Naive thymus-derived CD4-positive, alpha-beta T cell (primary cell): ENCODE measurements around the gene GAS2. TPM values are rescaled to one million over a fixed set of nuclear protein-coding genes. Genes with fewer than 3 reads are reported as not detected.
A peak's percentile ranks its signal among the peaks of the same experiment; 100 is the strongest.
"Not testable (repeated sequence)": the region's sequence is repeated elsewhere in the genome, so short reads cannot be mapped to it uniquely, and the experiment has no call there.

Experiments
- ATAC-seq: fragments of 150-1000 bp; cut with Tn5 transposase; 2 replicates; pipeline ENCODE4 v1.10.0; 2021; ENCODE audit warnings: mild to moderate bottlenecking, moderate library complexity
- CTCF ChIA-PET: fragments of 350-600 bp; sonication (Branson Sonifier 250); formaldehyde crosslinking; loops from one replicate; lab custom pipeline; 2021; ENCODE audit warnings: antibody characterized with exemption; lab: Charles Lee
- POLR2A ChIA-PET: fragments of 350-600 bp; sonication (Branson Sonifier 250); formaldehyde crosslinking; loops from one replicate; lab custom pipeline; 2021; ENCODE audit warnings: antibody characterized with exemption, inconsistent platforms; lab: Charles Lee
- DNase-seq, 9 donors: peaks; one replicate each; pipeline versions ENCODE4 v3.0.0 to v3.0.0-alpha.2; 2020 to 2022; ENCODE audit warnings: mixed read lengths in 1 of 9
- H3K27ac ChIP-seq: one replicate; pipeline ENCODE4 v1.7.0; 2013; ENCODE audit warnings: mild to moderate bottlenecking, low read depth, low read length, moderate library complexity
- H3K27me3 ChIP-seq, 2 donors: one replicate each; pipeline ENCODE4 v1.7.0; 2013; ENCODE audit warnings: low read length in 2 of 2, mild to moderate bottlenecking in 2 of 2, moderate library complexity in 2 of 2; ENCODE audit not compliant: control insufficient read depth in 2 of 2, insufficient read depth in 2 of 2
- H3K36me3 ChIP-seq, 3 experiments: 1 replicate in 2 of 3; 2 replicates in 1 of 3; pipeline ENCODE4 v1.7.0; 2013; ENCODE audit warnings: low read length in 3 of 3, mild to moderate bottlenecking in 3 of 3, moderate library complexity in 1 of 3; ENCODE audit not compliant: insufficient read depth in 3 of 3, control insufficient read depth in 2 of 3
- H3K4me1 ChIP-seq, 2 donors: one replicate each; pipeline ENCODE4 v1.7.0; 2013; ENCODE audit warnings: low read length in 2 of 2, mild to moderate bottlenecking in 2 of 2, moderate library complexity in 1 of 2; ENCODE audit not compliant: control insufficient read depth in 2 of 2, insufficient read depth in 2 of 2
- H3K4me3 ChIP-seq: 2 replicates; pipeline ENCODE4 v1.7.0; 2013; ENCODE audit warnings: mild to moderate bottlenecking, low read length
- H3K9me3 ChIP-seq, 3 experiments: 1 replicate in 2 of 3; 2 replicates in 1 of 3; pipeline ENCODE4 v1.7.0; 2013; ENCODE audit warnings: low read length in 3 of 3; ENCODE audit not compliant: control insufficient read depth in 2 of 3
- H3K27ac Mint-ChIP-seq, 9 donors: one replicate each; pipeline ENCODE4 v1.8.0; 2020 to 2022; ENCODE audit warnings: mixed read lengths in 9 of 9, mild to moderate bottlenecking in 8 of 9, moderate library complexity in 5 of 9, inconsistent platforms in 2 of 9
- H3K27me3 Mint-ChIP-seq, 5 donors: one replicate each; pipeline ENCODE4 v1.8.0; 2021 to 2022; ENCODE audit warnings: mixed read lengths in 5 of 5, mild to moderate bottlenecking in 1 of 5
- H3K36me3 Mint-ChIP-seq, 5 donors: one replicate each; pipeline ENCODE4 v1.8.0; 2020 to 2022; ENCODE audit warnings: mixed read lengths in 5 of 5, mild to moderate bottlenecking in 3 of 5, inconsistent platforms in 1 of 5
- H3K4me1 Mint-ChIP-seq, 7 donors: one replicate each; pipeline ENCODE4 v1.8.0; 2020 to 2022; ENCODE audit warnings: mixed read lengths in 7 of 7, mild to moderate bottlenecking in 3 of 7, inconsistent platforms in 1 of 7
- H3K4me3 Mint-ChIP-seq, 10 donors: one replicate each; pipeline ENCODE4 v1.8.0; 2020 to 2022; ENCODE audit warnings: mild to moderate bottlenecking in 10 of 10, mixed read lengths in 10 of 10, moderate library complexity in 6 of 10, inconsistent platforms in 2 of 10
- H3K9me3 Mint-ChIP-seq, 11 donors: one replicate each; pipeline ENCODE4 v1.8.0; 2020 to 2022; ENCODE audit warnings: mixed read lengths in 11 of 11, mild to moderate bottlenecking in 4 of 11, inconsistent platforms in 1 of 11, moderate library complexity in 1 of 11
- intact Hi-C, 2 donors: fragments of 100-400 bp; cut with micrococcal nuclease; formaldehyde crosslinking; loops; one replicate each; pipeline ENCODE4 v1.15.1; 2023
- polyA plus RNA-seq, 2 donors: library from polyadenylated mRNA; unstranded; fragments of 300-500 nt; fragmentation: Illumina TruSeq; gene quantifications; one replicate each; pipeline ENCODE4 v1.2.3, GENCODE V29; 2021
- total RNA-seq, 6 experiments: library from RNA in 5 of 6; stranded (reverse) in 5 of 6; gene quantifications; 1 replicate in 5 of 6; 2 replicates in 1 of 6; pipeline ENCODE4 v1.2.3 and lab custom pipeline; 2021 to 2026

Gene GAS2
- total and polyA plus RNA-seq, 7 experiments from 2014 or later, result 2.2 to 5.6 (median 4.2) TPM

GRCh38 chr11:22652346-22652745 is 14.1 kb upstream of the GAS2 start:
- H3K9me3 ChIP-seq, H3K27me3 ChIP-seq, H3K27me3 Mint-ChIP-seq, H3K27ac ChIP-seq, H3K36me3 Mint-ChIP-seq, ATAC-seq, POLR2A ChIA-PET, H3K9me3 Mint-ChIP-seq, H3K4me1 ChIP-seq, H3K4me3 Mint-ChIP-seq, intact Hi-C loops, CTCF ChIA-PET, DNase-seq, H3K4me3 ChIP-seq, H3K36me3 ChIP-seq: not testable (repeated sequence)
- Mint-ChIP-seq H3K4me1 (peaks cover 11 to 29% (median 23%) of the 10 kb centered on the region in 7 donors), H3K27ac (peak overlapping the region in 1 of 9 donors; percentile 3)

GRCh38 chr11:22656130-22656529 is 10.3 kb upstream of the GAS2 start:
- no peaks in the 10 kb centered on the region for H3K27me3 ChIP-seq
- no peak overlapping the region for H3K27ac ChIP-seq
- ChIA-PET POLR2A (no interaction called here), CTCF (interaction anchor here (1.3 kb wide), 1 partner anchor 32 kb away, joined by 3 read pairs; no protein-coding TSS in a partner anchor)
- peaks cover 8 to 11% of the 10 kb centered on the region in 2 donors for H3K4me1 ChIP-seq
- H3K9me3 Mint-ChIP-seq, result peaks cover 0 to 6% (median 0%) of the 10 kb centered on the region in 11 donors
- H3K4me3 ChIP-seq, result no peak overlapping the region
- peaks cover 2 to 8% (median 6%) of the 10 kb centered on the region in 5 donors for H3K36me3 Mint-ChIP-seq
- H3K27me3 Mint-ChIP-seq, result peaks cover 0 to 5% (median 0%) of the 10 kb centered on the region in 5 donors
- peaks cover 12 to 41% (median 31%) of the 10 kb centered on the region in 7 donors for H3K4me1 Mint-ChIP-seq
- no peaks in the 10 kb centered on the region for H3K36me3 ChIP-seq
- ATAC-seq (no peak), DNase-seq (no peak)
- peak overlapping the region in 6 of 9 donors; percentile 29 to 89 (median 40) for H3K27ac Mint-ChIP-seq
- H3K4me3 Mint-ChIP-seq, result no peak overlapping the region
- intact Hi-C loops, result loop anchor here in 1 of 2 donors (5.0 kb wide), 1 partner anchor 34 kb away; no protein-coding TSS in a partner anchor
- no peaks in the 10 kb centered on the region for H3K9me3 ChIP-seq

DNA sequence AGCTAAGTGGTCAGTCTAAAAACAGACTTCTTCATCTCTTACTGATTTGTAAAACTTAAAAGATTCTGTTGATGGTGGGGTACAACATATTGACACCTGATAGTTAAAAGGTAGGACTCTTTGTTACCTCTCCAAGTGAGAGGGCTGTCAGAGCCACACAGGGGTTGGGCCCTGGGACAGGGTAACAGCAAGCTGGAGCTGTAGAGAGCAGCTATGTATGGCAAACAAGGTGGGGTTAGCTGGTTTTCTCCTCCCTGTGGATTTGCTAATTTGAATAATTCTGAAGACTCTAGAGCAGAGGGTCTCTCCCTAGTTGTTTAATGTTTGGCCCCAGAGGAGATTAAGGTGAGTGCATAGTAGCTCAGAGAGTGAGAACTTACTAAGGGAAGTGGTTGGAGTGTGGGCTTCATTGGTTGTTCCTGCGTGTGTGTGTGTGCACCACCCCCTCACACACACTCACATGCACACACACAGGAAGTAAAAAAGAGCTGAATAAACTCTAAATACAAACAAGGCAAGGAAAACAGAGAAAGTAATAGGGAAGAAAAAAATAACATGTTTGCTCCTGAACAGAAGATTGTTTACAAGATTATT is 9.2 kb upstream of the GAS2 start:
- POLR2A ChIA-PET, result interaction anchor here (1.0 kb wide), 1 partner anchor 31 kb away, joined by 3 read pairs; the partner anchor contains the start of gene FANCF

DNA sequence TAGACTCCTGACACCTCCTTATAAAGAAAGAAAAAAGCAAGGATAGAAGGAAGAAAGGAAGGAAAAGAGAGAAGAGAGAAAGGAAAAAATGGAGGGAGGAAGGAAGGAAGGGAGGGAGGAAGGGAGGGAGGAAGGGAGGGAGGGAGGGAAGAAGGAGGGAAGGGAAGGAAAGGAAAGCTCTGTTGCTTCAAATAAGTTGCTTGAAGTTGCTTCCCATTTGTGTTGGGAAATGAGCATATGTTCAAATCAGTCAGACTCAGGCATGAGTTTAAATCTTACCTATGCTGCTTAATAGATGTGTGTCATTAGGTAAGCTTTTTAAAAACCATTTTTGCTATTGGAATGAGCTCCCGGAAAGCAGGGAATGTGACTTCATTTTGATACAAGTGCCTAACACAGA is 6.6 kb upstream of the GAS2 start:
- ChIA-PET CTCF (no interaction called here), POLR2A (no interaction called here)
- DNase-seq, result no peak
- no peaks in the 10 kb centered on the region for H3K27me3 ChIP-seq
- no peaks in the 10 kb centered on the region for H3K9me3 Mint-ChIP-seq
- no peak overlapping the region for H3K27ac ChIP-seq
- H3K4me3 Mint-ChIP-seq, result no peak overlapping the region
- H3K36me3 ChIP-seq, result no peaks in the 10 kb centered on the region
- H3K4me3 ChIP-seq, result no peak overlapping the region
- ATAC-seq, result no peak
- H3K27me3 Mint-ChIP-seq, result peaks cover 7 to 14% (median 10%) of the 10 kb centered on the region in 5 donors
- peaks cover 8 to 11% of the 10 kb centered on the region in 2 donors for H3K4me1 ChIP-seq
- H3K36me3 Mint-ChIP-seq, result no peaks in the 10 kb centered on the region
- peaks cover 10 to 36% (median 27%) of the 10 kb centered on the region in 7 donors for H3K4me1 Mint-ChIP-seq
- H3K27ac Mint-ChIP-seq, result no peak overlapping the region
- intact Hi-C loops, result loop anchor here in 1 of 2 donors (5.0 kb wide), 1 partner anchor 37 kb away; no protein-coding TSS in a partner anchor
- no peaks in the 10 kb centered on the region for H3K9me3 ChIP-seq

More for the DNA sequence above, 9.2 kb upstream of the GAS2 start:
- H3K27me3 Mint-ChIP-seq, result peaks cover 0 to 2% (median 0%) of the 10 kb centered on the region in 5 donors
- peaks cover 0 to 6% (median 2%) of the 10 kb centered on the region in 5 donors for H3K36me3 Mint-ChIP-seq
- intact Hi-C loops, result loop anchor here in 1 of 2 donors (5.0 kb wide), 1 partner anchor 35 kb away; no protein-coding TSS in a partner anchor
- DNase-seq (peak in 6 of 9 donors; percentile 7 to 52 (median 34)), ATAC-seq (peak; percentile 80)
- no peaks in the 10 kb centered on the region for H3K9me3 ChIP-seq
- H3K4me1 ChIP-seq, result peaks cover 8 to 11% of the 10 kb centered on the region in 2 donors
- H3K27me3 ChIP-seq, result no peaks in the 10 kb centered on the region
- H3K4me3 ChIP-seq, result no peak overlapping the region
- peak overlapping the region in 7 of 10 donors; percentile 0 to 64 (median 46) for H3K4me3 Mint-ChIP-seq
- no peak overlapping the region for H3K27ac ChIP-seq
- peaks cover 12 to 36% (median 30%) of the 10 kb centered on the region in 7 donors for H3K4me1 Mint-ChIP-seq
- peaks cover 0 to 6% (median 0%) of the 10 kb centered on the region in 11 donors for H3K9me3 Mint-ChIP-seq
- CTCF ChIA-PET, result interaction anchor here (1.3 kb wide), 1 partner anchor 33 kb away, joined by 3 read pairs; no protein-coding TSS in a partner anchor
- H3K27ac Mint-ChIP-seq, result peak overlapping the region; percentile 14 to 89 (median 31)
- no peaks in the 10 kb centered on the region for H3K36me3 ChIP-seq

DNA sequence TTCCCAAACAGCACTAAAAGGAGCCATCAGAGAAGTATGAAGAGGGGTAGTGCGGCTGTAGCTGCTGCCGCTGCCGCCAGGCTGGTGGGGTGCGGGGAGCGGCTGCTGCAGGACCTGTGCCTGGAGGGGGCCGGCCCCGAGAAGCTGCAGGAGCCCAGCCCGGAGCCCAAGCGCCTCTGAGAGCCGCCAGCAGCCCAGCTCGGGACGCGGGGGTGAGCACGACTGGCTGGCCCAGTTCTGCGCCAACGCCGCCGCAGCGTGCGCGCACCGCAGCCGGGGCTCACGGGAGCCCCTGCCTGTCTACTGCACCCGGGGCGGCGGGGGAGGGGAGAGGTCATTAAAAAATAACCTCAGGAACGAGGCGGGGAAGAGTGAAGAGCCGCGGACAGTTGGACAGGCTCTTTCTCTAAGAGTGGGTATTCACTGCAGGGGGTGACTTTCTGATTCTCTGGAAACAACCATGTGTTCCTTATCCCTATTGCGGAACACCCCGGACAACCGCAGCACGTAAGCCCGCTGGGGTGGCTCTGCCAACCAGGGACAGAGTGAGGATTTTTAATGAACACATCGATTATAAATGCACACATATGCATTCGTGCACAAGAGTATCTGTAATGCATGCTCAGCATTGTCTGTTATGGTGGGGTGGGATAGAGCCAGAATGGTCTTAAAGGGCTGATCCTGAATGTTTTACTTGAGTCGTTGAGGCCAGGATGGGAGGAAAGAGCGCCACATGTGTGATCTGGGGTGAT is 453 bp downstream of the GAS2 start:
- peak overlapping the region in 1 of 9 donors; percentile 54 for H3K27ac Mint-ChIP-seq
- Histone ChIP-seq H3K27ac (no peak overlapping the region), H3K4me3 (no peak overlapping the region), H3K27me3 (peaks cover 5 to 7% of the 10 kb centered on the region in 2 donors), H3K9me3 (no peaks in the 10 kb centered on the region), H3K36me3 (no peaks in the 10 kb centered on the region), H3K4me1 (peaks cover 0 to 5% of the 10 kb centered on the region in 2 donors)
- H3K9me3 Mint-ChIP-seq, result peaks cover 0 to 1% (median 0%) of the 10 kb centered on the region in 11 donors
- H3K27me3 Mint-ChIP-seq, result peaks cover 60 to 67% (median 66%) of the 10 kb centered on the region in 5 donors
- peak overlapping the region; percentile 49 to 94 (median 73) for H3K4me3 Mint-ChIP-seq
- ChIA-PET POLR2A (no interaction called here), CTCF (interaction anchor here (1.2 kb wide), 1 partner anchor 121 kb away, joined by 3 read pairs; no protein-coding TSS in a partner anchor)
- peaks cover 9 to 24% (median 13%) of the 10 kb centered on the region in 7 donors for H3K4me1 Mint-ChIP-seq
- ATAC-seq (peak; percentile 31), DNase-seq (peak in 4 of 9 donors; percentile 11 to 32 (median 20))
- no peaks in the 10 kb centered on the region for H3K36me3 Mint-ChIP-seq
- intact Hi-C loops, result loop anchor here in 1 of 2 donors (2.0 kb wide), 1 partner anchor 42 kb away; the partner anchor contains the start of gene FANCF

GRCh38 chr11:22668005-22668796 is 1.8 kb downstream of the GAS2 start:
- H3K9me3 ChIP-seq, result no peaks in the 10 kb centered on the region
- intact Hi-C loops, result no loop called here
- DNase-seq (no peak), ATAC-seq (no peak)
- Mint-ChIP-seq H3K9me3 (peaks cover 0 to 1% (median 0%) of the 10 kb centered on the region in 11 donors), H3K4me3 (peak overlapping the region in 4 of 10 donors; percentile 4 to 94 (median 68)), H3K4me1 (peaks cover 9 to 24% (median 13%) of the 10 kb centered on the region in 7 donors), H3K27me3 (peaks cover 60 to 73% (median 67%) of the 10 kb centered on the region in 5 donors), H3K36me3 (no peaks in the 10 kb centered on the region), H3K27ac (no peak overlapping the region)
- H3K4me3 ChIP-seq, result no peak overlapping the region
- H3K36me3 ChIP-seq, result no peaks in the 10 kb centered on the region
- ChIA-PET POLR2A (no interaction called here), CTCF (no interaction called here)
- peaks cover 0 to 5% of the 10 kb centered on the region in 2 donors for H3K4me1 ChIP-seq
- H3K27me3 ChIP-seq, result peaks cover 5 to 7% of the 10 kb centered on the region in 2 donors
- no peak overlapping the region for H3K27ac ChIP-seq
